ENCODE measurements around the gene NSG1. TPM values are rescaled to one million over a fixed set of nuclear protein-coding genes. Genes with fewer than 3 reads are reported as not detected.

Gene NSG1
- total and polyA plus RNA-seq, 2 of the 4 experiments (the other 2 are of a cell fraction): 0.72 to 1.6 TPM

- Histone ChIP-seq H2AK5ac (ENCODE audit: low read depth, low read length) (no peak overlapping the region), H2AFZ (replicated peaks; ENCODE audit: low read length, poor library complexity) (no peak overlapping the region), H3K4me1 (ENCODE audit: control insufficient read depth, insufficient read depth, low read length) (no peaks in the 10 kb centered on the region; the same call in 1 of the 2 replicates), H4K5ac (ENCODE audit: low read depth, low read length) (no peak overlapping the region), H3K18ac (ENCODE audit: low read depth, low read length) (no peak overlapping the region), H3K27ac (ENCODE audit: insufficient read depth, low read length) (no peak overlapping the region), H4K20me1 (ENCODE audit: insufficient read depth, low read length) (peaks cover 10% of the 10 kb centered on the region), H4K8ac (ENCODE audit: low read depth in 2 of 2, low read length in 2 of 2) (no peak overlapping the region), H2BK20ac (ENCODE audit: low read depth, low read length) (no peak overlapping the region), H2BK15ac (ENCODE audit: low read depth, low read length) (no peak overlapping the region), H2BK120ac (ENCODE audit: low read depth, low read length) (no peak overlapping the region), H3K79me1 (ENCODE audit: low read depth in 1 of 2, low read length in 2 of 2) (peaks cover 2 to 3% of the 10 kb centered on the region in 2 experiments; a peak in 1 of 4 replicates), H3K27me3 (ENCODE audit: control insufficient read depth, insufficient read depth, low read length) (no peaks in the 10 kb centered on the region), H3K56ac (ENCODE audit: extremely low read depth, insufficient read depth, low read length) (no peak overlapping the region), H3K9me1 (ENCODE audit: insufficient read depth, low read length) (peaks cover 22% of the 10 kb centered on the region), H2BK5ac (ENCODE audit: low read depth, low read length, poor library complexity, severe bottlenecking) (no peak overlapping the region), H3K4me3 (ENCODE audit: insufficient read depth, low read depth, low read length) (no peak overlapping the region), H3K14ac (replicated peaks; ENCODE audit: low read depth, low read length) (no peak overlapping the region), H3K4me2 (ENCODE audit: low read depth, low read length) (no peak overlapping the region), H4K91ac (ENCODE audit: insufficient read depth, low read depth, low read length) (no peak overlapping the region), H2AK9ac (replicated peaks; ENCODE audit: low read depth, low read length, poor library complexity) (no peak overlapping the region), H3K4ac (ENCODE audit: low read depth, low read length) (no peak overlapping the region), H3K9ac (ENCODE audit: low read depth, low read length) (no peak overlapping the region), H3K23ac (ENCODE audit: low read depth, low read length) (no peak overlapping the region), H3K9me3 (ENCODE audit: control insufficient read depth, insufficient read depth, low read length) (no peaks in the 10 kb centered on the region), H3K36me3 (ENCODE audit: control insufficient read depth, insufficient read depth, low read length) (peaks cover 22% of the 10 kb centered on the region)
- in situ Hi-C loops (cut with MboI; ENCODE audit: low sequenced_read_pairs) (no loop called here), intact Hi-C loops (cut with micrococcal nuclease) (no loop called here), dilution Hi-C loops (cut with HindIII; ENCODE audit: low sequenced_read_pairs, unreplicated experiment) (no loop called here)
- BruUV-seq (replicated peaks): no TSS peak
- TF ChIP-seq MXI1 (IDR thresholded peaks at IDR 0.05; ENCODE audit: borderline replicate concordance, low read depth, low read length): no peak
- no peak for TF ChIP-seq CTCF (conservative IDR thresholded peaks at IDR 0.05; ENCODE audit: low read depth, low read length)
- TF ChIP-seq CHD1 (IDR thresholded peaks at IDR 0.05; ENCODE audit: low read depth, low read length): no peak
- TF ChIP-seq NFE2L2 (IDR thresholded peaks at IDR 0.05; ENCODE audit: low read depth, low read length): no peak
- no peak for TF ChIP-seq POLR2A (IDR thresholded peaks at IDR 0.05; ENCODE audit: low read depth, low read length)
- TF ChIP-seq FOS (IDR thresholded peaks at IDR 0.05; ENCODE audit: low read depth, low read length): no peak
- TF ChIP-seq RFX5 (IDR thresholded peaks at IDR 0.05; ENCODE audit: low read depth, low read length): no peak
- TF ChIP-seq SMC3 (IDR thresholded peaks at IDR 0.05; ENCODE audit: low read depth, low read length): no peak
- no peak for TF ChIP-seq BHLHE40 (IDR thresholded peaks at IDR 0.05; ENCODE audit: low read depth, low read length)
- no peak for TF ChIP-seq RAD21 (IDR thresholded peaks at IDR 0.05; ENCODE audit: low read length)
- TF ChIP-seq, protein P1, sequence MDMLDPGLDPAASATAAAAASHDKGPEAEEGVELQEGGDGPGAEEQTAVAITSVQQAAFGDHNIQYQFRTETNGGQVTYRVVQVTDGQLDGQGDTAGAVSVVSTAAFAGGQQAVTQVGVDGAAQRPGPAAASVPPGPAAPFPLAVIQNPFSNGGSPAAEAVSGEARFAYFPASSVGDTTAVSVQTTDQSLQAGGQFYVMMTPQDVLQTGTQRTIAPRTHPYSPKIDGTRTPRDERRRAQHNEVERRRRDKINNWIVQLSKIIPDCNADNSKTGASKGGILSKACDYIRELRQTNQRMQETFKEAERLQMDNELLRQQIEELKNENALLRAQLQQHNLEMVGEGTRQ (IDR thresholded peaks at IDR 0.05; ENCODE audit: low read depth, low read length): no peak
- TF ChIP-seq MAFK (IDR thresholded peaks at IDR 0.05; ENCODE audit: low read depth, low read length): no peak
- no peak for TF ChIP-seq ELK1 (IDR thresholded peaks at IDR 0.05; ENCODE audit: borderline replicate concordance, low read depth, low read length)
- TF ChIP-seq MAZ (IDR thresholded peaks at IDR 0.05; ENCODE audit: borderline replicate concordance, low read depth, low read length): no peak
- TF ChIP-seq RCOR1 (IDR thresholded peaks at IDR 0.05; ENCODE audit: insufficient replicate concordance, low read length): no peak
- TF ChIP-seq CEBPB (IDR thresholded peaks at IDR 0.05; ENCODE audit: low read depth, low read length): no peak
- no peak for ATAC-seq (ENCODE audit: low read depth)
- DNase-seq: no peak
- ChIA-PET CTCF (no interaction called here), POLR2A (ENCODE audit: unreplicated experiment) (no interaction called here)
- WGBS, 2 experiments (ENCODE audit: extremely low coverage in 2 of 2, insufficient read length in 1 of 2): no CpG with 5 or more reads among the region's 4 CpGs
These were observed 47.0 kb downstream of the NSG1 start for GRCh38 chr4:4433941-4434340.
